BLaER1 treated with 17β-estradiol and CSF1 and Interleukin-3, amounts not matched to agents 10 nM and 100 nM (cell line): ENCODE results near the gene BSND.
A peak's percentile ranks its signal among the peaks of the same experiment; 100 is the strongest.

ENCODE experiments used
- H3K27ac ChIP-seq, 11 experiments: shearing (Covaris generic); formaldehyde crosslinking; 2 replicates each; pipeline ENCODE4 v1.8.1; 2022
- H3K27me3 ChIP-seq, 11 experiments: shearing (Covaris generic); formaldehyde crosslinking; 2 replicates each; pipeline ENCODE4 v1.8.1; 2022
- H3K36me3 ChIP-seq, 11 experiments: shearing (Covaris generic); formaldehyde crosslinking; 2 replicates each; pipeline ENCODE4 v1.8.1; 2022
- H3K4me1 ChIP-seq, 10 experiments: shearing (Covaris generic); formaldehyde crosslinking; 2 replicates each; pipeline ENCODE4 v1.8.1; 2022
- H3K4me2 ChIP-seq, 11 experiments: shearing (Covaris generic); formaldehyde crosslinking; 2 replicates each; pipeline ENCODE4 v1.8.1; 2022
- H3K4me3 ChIP-seq, 10 experiments: shearing (Covaris generic); formaldehyde crosslinking; 2 replicates each; pipeline ENCODE4 v1.8.1; 2022
- H3K9ac ChIP-seq, 11 experiments: shearing (Covaris generic); formaldehyde crosslinking; 2 replicates each; pipeline ENCODE4 v1.8.1; 2022
- H3K9me3 ChIP-seq, 11 experiments: shearing (Covaris generic); formaldehyde crosslinking; replicated peaks in 1 of 11; 2 replicates each; pipeline ENCODE4 v1.8.1; 2022
- H4K20me1 ChIP-seq, 11 experiments: shearing (Covaris generic); formaldehyde crosslinking; 2 replicates each; pipeline ENCODE4 v1.8.1; 2022
- Cebpa-rat ChIP-seq, 11 experiments: shearing (Covaris generic); IDR thresholded peaks; 2 replicates each; pipeline ENCODE4 v1.8.1; 2022

BSND gene

DNA sequence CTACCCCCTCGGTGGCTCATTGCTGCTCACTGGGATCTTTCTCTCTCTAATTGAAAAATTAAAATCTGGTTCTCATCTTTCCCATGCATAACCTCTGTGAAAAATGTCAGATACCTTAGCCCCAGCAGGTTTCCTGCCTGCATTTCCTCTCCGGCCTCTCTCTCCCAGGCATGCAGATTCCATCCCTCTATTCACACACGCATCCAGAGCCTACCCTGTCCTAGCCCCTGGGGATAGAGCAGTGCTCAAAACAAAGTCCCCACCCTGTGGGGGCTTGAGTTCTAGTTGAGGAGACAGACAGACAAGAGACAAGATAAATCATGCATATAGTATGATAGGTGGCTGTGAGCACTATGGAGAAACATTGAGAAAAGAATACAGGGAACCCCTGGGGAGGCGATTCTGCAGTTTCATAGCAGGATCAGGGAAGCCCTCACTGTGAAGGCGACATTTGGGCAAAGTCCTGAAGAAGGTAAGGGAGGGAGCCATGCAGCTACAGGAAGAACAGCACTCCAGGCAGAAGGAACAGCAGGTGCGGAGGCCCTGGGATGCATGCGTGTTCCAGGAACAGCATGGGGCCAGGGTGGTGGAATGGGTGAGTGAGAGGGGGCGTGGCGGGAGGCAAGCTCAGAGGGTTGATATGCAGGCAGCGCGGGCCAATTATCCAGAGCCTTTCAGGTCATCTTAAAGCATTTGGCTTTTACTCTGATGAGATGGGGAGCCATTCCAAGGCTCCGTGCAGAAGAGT lies 3.5 kb upstream of the BSND start:
- Histone ChIP-seq H3K4me1 (peaks cover 0 to 9% (median 0%) of the 10 kb centered on the region in 10 experiments; a peak in 7 of 20 replicates), H3K9ac (no peak overlapping the region), H3K9me3 (0 out of 22 replicates have a peak, but pooled peaks cover 0 to 4% (median 0%) of the 10 kb centered on the region in 11 experiments), H3K4me3 (no peak overlapping the region), H4K20me1 (no peaks in the 10 kb centered on the region; a peak in 1 of 22 replicates), H3K4me2 (peak overlapping the region in 2 of 11 experiments; percentile 10 to 23; a peak in 1 of 22 replicates), H3K27ac (no peak overlapping the region), H3K27me3 (peaks cover 31 to 47% (median 44%) of the 10 kb centered on the region in 11 experiments), H3K36me3 (no peaks in the 10 kb centered on the region)
- TF ChIP-seq Cebpa-rat (IDR thresholded peaks at IDR 0.05) = no peak

DNA sequence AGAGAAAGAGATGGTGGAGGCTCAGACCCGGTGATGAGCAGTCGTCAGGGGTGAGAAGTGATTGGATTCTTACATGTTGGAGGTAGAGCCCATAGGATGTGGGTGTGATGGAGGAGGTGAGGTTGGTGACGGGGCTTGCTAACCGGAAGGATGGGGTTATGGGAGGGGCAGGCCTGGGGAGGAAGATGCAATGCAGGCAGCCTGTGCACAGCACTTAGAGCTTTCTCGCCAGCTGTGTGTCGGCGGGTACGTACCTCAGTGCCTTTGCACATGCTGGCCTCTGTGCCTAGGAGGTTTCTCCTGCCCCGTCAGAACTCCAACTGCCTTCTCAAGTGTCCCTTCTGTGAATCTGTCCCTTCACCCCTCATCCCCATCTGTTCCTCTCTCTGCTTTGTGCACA lies 2.9 kb upstream of the BSND start:
- no peak for TF ChIP-seq Cebpa-rat (IDR thresholded peaks at IDR 0.05)
- Histone ChIP-seq H3K4me2 (peak overlapping the region in 3 of 11 experiments; percentile 10 to 39 (median 23); a peak in 2 of 22 replicates), H3K9me3 (0 out of 22 replicates have a peak, but pooled peaks cover 0 to 4% (median 0%) of the 10 kb centered on the region in 11 experiments), H3K27ac (no peak overlapping the region), H3K27me3 (peaks cover 31 to 47% (median 44%) of the 10 kb centered on the region in 11 experiments), H3K4me1 (peaks cover 0 to 9% (median 0%) of the 10 kb centered on the region in 10 experiments; a peak in 7 of 20 replicates), H3K36me3 (no peaks in the 10 kb centered on the region), H4K20me1 (no peaks in the 10 kb centered on the region; a peak in 1 of 22 replicates), H3K4me3 (no peak overlapping the region), H3K9ac (no peak overlapping the region)

DNA sequence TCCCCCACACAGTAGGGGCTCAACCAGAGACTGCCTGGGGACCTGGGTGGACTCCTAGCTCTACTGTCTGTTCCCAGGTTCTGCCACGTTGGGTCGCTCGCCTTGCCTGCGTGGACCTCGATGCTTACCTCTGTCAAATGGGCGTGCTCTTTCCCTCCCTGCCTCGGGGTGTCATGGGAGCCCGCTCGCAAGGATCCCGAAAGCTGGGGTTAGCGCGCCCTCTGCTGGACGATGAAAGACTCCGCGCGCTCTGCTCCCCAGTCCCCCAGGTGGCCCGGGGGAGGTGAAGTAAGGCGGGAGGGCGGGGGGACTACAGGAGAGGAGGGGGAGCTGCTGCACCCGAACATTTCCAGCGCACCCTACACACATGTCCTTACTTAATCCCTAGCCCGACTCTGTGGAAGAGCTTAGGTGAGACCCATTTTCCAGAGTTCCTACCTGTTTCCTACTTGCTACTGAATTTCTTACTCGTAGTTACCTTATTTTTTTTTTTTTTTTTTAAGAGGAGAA lies 2.3 kb upstream of the BSND start:
- Histone ChIP-seq H3K9me3 (0 out of 22 replicates have a peak, but pooled peaks cover 0 to 4% (median 0%) of the 10 kb centered on the region in 11 experiments), H3K27ac (no peak overlapping the region), H3K9ac (no peak overlapping the region), H3K27me3 (peaks cover 31 to 47% (median 44%) of the 10 kb centered on the region in 11 experiments), H3K4me3 (no peak overlapping the region), H4K20me1 (no peaks in the 10 kb centered on the region; a peak in 1 of 22 replicates), H3K36me3 (no peaks in the 10 kb centered on the region), H3K4me2 (peak overlapping the region in 2 of 11 experiments; percentile 23 to 39; a peak in 1 of 22 replicates), H3K4me1 (peaks cover 0 to 9% (median 0%) of the 10 kb centered on the region in 10 experiments; a peak in 7 of 20 replicates)
- TF ChIP-seq Cebpa-rat (IDR thresholded peaks at IDR 0.05) = no peak

DNA sequence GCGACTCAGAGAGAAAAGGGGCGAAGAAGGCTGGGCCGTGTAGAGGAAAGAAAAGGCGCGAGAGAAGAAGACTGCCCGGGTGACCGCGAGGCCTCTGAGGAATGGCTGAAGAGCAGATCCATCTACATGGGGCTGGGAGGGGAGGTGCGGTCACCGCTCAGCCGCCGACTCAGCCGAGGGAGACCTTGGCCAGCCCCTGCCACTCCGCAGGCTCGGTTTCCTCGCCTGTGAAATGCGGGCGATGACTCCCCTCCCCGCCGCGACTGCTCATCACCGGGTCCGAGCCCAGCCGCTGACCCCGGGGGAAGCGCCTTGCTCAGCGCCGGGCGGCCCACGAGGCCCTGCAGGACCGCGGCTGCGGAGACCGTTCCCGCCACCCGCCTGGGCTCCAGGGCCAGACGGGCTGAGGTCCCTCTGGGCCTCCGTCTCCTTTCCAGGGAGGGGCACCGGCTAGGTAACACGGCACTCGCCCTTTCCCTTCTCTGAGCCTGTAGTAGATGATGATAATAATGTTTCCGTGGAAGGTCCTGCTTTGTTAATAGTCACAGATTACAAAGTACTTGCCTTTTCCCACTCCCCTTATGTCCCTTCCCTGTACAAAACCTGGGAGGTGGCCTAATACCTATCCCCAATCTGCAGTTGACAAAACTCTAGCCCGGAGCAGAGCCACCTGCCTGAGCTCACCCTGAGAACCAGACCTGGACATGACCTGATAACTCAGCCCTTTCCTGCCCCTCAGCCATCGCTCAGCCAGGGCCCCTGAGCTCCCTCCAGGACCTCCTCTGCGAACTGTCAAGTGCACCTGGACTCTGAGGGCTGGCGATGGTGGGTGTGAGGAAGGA lies 1.6 kb upstream of the BSND start:
- H4K20me1 ChIP-seq = no peaks in the 10 kb centered on the region; a peak in 1 of 22 replicates
- no peak overlapping the region for H3K4me3 ChIP-seq
- H3K4me1 ChIP-seq = peaks cover 0 to 9% (median 0%) of the 10 kb centered on the region in 10 experiments; a peak in 7 of 20 replicates
- H3K9ac ChIP-seq = no peak overlapping the region
- no peak overlapping the region for H3K27ac ChIP-seq
- TF ChIP-seq Cebpa-rat (IDR thresholded peaks at IDR 0.05) = no peak
- peaks cover 31 to 47% (median 44%) of the 10 kb centered on the region in 11 experiments for H3K27me3 ChIP-seq
- no peak overlapping the region for H3K4me2 ChIP-seq
- H3K9me3 ChIP-seq = 0 out of 22 replicates have a peak, but pooled peaks cover 0 to 4% (median 0%) of the 10 kb centered on the region in 11 experiments
- H3K36me3 ChIP-seq = no peaks in the 10 kb centered on the region

DNA sequence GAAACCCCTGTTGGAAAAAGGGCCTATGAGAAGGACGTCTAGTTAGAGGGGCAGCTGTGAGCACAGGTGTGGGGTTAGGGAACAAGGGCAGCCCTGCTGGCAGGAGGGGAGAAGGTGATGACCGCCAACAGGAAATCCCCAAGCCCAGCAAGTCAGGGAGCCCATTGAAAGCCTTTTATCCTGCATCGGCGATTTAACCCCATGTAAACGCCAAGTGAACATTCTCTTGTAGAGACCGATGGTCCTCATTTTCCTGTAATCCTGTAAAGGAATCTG lies 1.1 kb upstream of the BSND start:
- no peak overlapping the region for H3K27ac ChIP-seq
- no peaks in the 10 kb centered on the region for H3K36me3 ChIP-seq
- H3K9ac ChIP-seq = no peak overlapping the region
- TF ChIP-seq Cebpa-rat (IDR thresholded peaks at IDR 0.05) = no peak
- H3K4me2 ChIP-seq = no peak overlapping the region
- H4K20me1 ChIP-seq = no peaks in the 10 kb centered on the region; a peak in 1 of 22 replicates
- 0 out of 22 replicates have a peak, but pooled peaks cover 0 to 4% (median 0%) of the 10 kb centered on the region in 11 experiments for H3K9me3 ChIP-seq
- H3K4me1 ChIP-seq = peaks cover 0 to 9% (median 0%) of the 10 kb centered on the region in 10 experiments; a peak in 7 of 20 replicates
- H3K4me3 ChIP-seq = no peak overlapping the region
- H3K27me3 ChIP-seq = peaks cover 31 to 47% (median 44%) of the 10 kb centered on the region in 11 experiments

DNA sequence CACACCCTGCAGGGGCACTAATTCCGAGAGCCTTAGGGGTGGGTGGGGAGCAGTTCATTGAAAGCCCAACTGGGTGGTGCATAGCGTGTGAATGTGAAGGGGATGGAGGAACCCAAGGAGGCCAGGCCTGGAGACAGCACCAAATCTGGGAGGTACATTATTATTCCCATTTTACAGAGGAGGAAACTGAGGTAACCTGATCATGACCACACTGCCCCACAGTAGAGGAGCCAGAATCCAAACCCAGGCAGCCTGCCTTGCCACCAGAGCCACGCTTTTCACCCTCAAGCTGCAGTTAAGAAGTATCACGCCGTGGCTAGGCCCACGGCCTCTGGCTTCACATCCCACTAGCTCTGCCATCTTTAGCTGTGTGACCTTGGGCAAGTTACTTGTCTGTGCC lies 633 bp upstream of the BSND start:
- Histone ChIP-seq H3K27me3 (peaks cover 31 to 47% (median 44%) of the 10 kb centered on the region in 11 experiments), H3K27ac (no peak overlapping the region), H3K4me2 (no peak overlapping the region), H3K4me1 (peaks cover 0 to 9% (median 0%) of the 10 kb centered on the region in 10 experiments; a peak in 7 of 20 replicates), H3K36me3 (no peaks in the 10 kb centered on the region), H3K9ac (no peak overlapping the region), H3K4me3 (no peak overlapping the region), H3K9me3 (0 out of 22 replicates have a peak, but pooled peaks cover 0 to 4% (median 0%) of the 10 kb centered on the region in 11 experiments), H4K20me1 (no peaks in the 10 kb centered on the region; a peak in 1 of 22 replicates)
- TF ChIP-seq Cebpa-rat (IDR thresholded peaks at IDR 0.05) = no peak

DNA sequence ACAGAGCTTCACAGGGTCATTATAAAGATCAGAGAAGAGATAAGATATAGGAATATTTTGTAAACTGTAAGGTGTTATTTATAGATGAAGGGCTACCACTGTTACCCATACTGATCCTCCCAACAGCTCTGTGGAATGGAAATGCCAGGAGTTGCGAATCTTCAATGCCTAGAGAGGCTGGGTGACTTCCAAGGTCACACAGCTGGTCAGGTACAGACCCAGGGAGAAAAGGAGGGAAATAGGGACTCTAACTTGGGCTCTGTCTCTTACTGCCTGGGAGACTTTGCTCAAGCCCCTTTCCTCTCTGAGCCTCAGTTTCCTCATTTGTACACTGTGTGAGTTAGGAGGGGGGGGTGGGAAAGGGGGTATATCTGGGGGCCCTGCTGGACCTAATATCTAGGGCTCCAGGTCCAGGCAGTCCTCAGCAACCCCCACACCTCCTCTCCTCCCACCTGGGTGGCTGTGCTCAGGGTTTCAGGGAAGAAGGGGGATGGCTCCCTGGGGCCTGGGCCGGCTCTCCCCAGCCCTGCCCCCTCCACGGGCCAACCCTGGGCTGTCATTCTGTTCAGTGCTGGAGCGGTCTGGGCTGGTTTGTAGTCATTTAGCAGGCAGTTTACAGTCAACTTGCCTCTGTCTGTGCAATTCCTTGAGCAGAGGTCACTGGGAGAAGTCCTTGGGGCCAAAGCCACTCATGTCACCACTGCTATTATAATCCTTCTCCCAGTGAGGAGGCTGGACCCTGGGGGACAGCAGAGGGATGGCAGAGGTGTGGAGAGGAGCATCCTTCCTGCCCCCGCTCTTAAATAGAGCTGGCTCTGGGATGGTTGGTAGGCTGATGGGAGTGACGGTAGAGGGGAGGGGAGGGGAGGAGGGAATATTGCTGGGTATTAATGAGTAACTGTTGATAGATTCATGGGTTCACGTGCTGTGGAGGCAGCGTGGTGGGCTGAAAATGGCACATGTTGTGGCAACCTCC lies 1.7 kb downstream of the BSND start:
- Histone ChIP-seq H3K4me2 (no peak overlapping the region), H3K27me3 (peaks cover 29 to 39% (median 35%) of the 10 kb centered on the region in 11 experiments)

DNA sequence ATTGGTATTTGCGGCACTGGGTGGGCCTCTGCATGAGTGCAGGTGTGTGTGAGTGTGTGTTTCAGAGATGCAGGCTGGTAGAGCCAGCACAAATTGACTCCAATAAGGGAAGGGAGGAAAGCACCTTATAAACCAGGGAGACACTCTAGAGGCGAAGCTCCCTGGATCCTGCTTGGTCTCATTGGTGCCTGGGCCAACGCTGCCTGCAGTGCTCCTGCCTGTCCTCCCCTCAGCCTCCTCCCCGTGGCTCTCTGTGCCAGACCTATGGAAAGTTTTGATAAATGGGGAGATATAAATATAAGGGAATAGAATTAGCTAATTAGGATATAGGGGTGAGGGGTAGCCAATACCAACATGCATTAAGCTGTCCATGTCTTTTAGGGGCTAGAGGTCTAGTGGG lies 2.6 kb downstream of the BSND start:
- TF ChIP-seq Cebpa-rat (IDR thresholded peaks at IDR 0.05) = no peak
- H3K27ac ChIP-seq = no peak overlapping the region
- H3K4me3 ChIP-seq = no peak overlapping the region
- peaks cover 0 to 3% (median 0%) of the 10 kb centered on the region in 10 experiments; a peak in 1 of 20 replicates for H3K4me1 ChIP-seq
- H3K9ac ChIP-seq = no peak overlapping the region
- H3K36me3 ChIP-seq = no peaks in the 10 kb centered on the region
- H3K9me3 ChIP-seq = 0 out of 22 replicates have a peak, but pooled peaks cover 0 to under 1% (median 0%) of the 10 kb centered on the region in 11 experiments
- H3K27me3 ChIP-seq = peaks cover 20 to 29% (median 26%) of the 10 kb centered on the region in 11 experiments
- no peak overlapping the region for H3K4me2 ChIP-seq
- H4K20me1 ChIP-seq = no peaks in the 10 kb centered on the region

More for the DNA sequence above, 1.7 kb downstream of the BSND start:
- Histone ChIP-seq H3K36me3 (no peaks in the 10 kb centered on the region), H3K9ac (no peak overlapping the region), H3K4me1 (peaks cover 0 to 9% (median 0%) of the 10 kb centered on the region in 10 experiments; a peak in 7 of 20 replicates), H3K4me3 (no peak overlapping the region), H3K9me3 (0 out of 22 replicates have a peak, but pooled peaks cover 0 to 4% (median 0%) of the 10 kb centered on the region in 11 experiments), H4K20me1 (no peaks in the 10 kb centered on the region; a peak in 1 of 22 replicates), H3K27ac (no peak overlapping the region)
- no peak for TF ChIP-seq Cebpa-rat (IDR thresholded peaks at IDR 0.05)
